Measurements from ENCODE around the gene PRELID3B. TPM values are rescaled to one million over a fixed set of nuclear protein-coding genes. Genes with fewer than 3 reads are reported as not detected.

PRELID3B gene
- total RNA-seq, 1 donor from 2014 or later: 47.2 TPM

GRCh38 chr20:59063358-59064213 is 21.0 kb upstream of the PRELID3B start:
- ATAC-seq (peak; percentile 37), DNase-seq (no peak)
- Histone ChIP-seq H3K36me3 (no peaks in the 10 kb centered on the region), H3K4me1 (no peaks in the 10 kb centered on the region), H3K27me3 (no peaks in the 10 kb centered on the region), H3K4me3 (no peak overlapping the region), H3K27ac (no peak overlapping the region), H3K9me3 (no peaks in the 10 kb centered on the region)
- TF ChIP-seq, protein P1, sequence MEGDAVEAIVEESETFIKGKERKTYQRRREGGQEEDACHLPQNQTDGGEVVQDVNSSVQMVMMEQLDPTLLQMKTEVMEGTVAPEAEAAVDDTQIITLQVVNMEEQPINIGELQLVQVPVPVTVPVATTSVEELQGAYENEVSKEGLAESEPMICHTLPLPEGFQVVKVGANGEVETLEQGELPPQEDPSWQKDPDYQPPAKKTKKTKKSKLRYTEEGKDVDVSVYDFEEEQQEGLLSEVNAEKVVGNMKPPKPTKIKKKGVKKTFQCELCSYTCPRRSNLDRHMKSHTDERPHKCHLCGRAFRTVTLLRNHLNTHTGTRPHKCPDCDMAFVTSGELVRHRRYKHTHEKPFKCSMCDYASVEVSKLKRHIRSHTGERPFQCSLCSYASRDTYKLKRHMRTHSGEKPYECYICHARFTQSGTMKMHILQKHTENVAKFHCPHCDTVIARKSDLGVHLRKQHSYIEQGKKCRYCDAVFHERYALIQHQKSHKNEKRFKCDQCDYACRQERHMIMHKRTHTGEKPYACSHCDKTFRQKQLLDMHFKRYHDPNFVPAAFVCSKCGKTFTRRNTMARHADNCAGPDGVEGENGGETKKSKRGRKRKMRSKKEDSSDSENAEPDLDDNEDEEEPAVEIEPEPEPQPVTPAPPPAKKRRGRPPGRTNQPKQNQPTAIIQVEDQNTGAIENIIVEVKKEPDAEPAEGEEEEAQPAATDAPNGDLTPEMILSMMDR (IDR thresholded peaks at IDR 0.05): no peak
- intact Hi-C loops (cut with DNase I): no loop called here

- no peak overlapping the region for H3K27ac ChIP-seq
Observed at GRCh38 chr20:59062081-59062480, 19.5 kb upstream of the PRELID3B start.

GRCh38 chr20:59055302-59055701 is 12.7 kb upstream of the PRELID3B start:
- Histone ChIP-seq H3K27ac (no peak overlapping the region), H3K4me3 (no peak overlapping the region), H3K9me3 (no peaks in the 10 kb centered on the region), H3K27me3 (no peaks in the 10 kb centered on the region), H3K36me3 (no peaks in the 10 kb centered on the region), H3K4me1 (no peaks in the 10 kb centered on the region)
- ATAC-seq (peak; percentile 43), DNase-seq (no peak)
- TF ChIP-seq, protein P1 (IDR thresholded peaks at IDR 0.05): peak; percentile 49
- intact Hi-C loops (cut with DNase I): no loop called here

More at GRCh38 chr20:59062081-59062480, 19.5 kb upstream of the PRELID3B start:
- ATAC-seq (no peak), DNase-seq (no peak)
- H3K9me3 ChIP-seq: no peaks in the 10 kb centered on the region
- H3K27me3 ChIP-seq: no peaks in the 10 kb centered on the region
- no peak overlapping the region for H3K4me3 ChIP-seq
- no peaks in the 10 kb centered on the region for H3K4me1 ChIP-seq
- intact Hi-C loops (cut with DNase I): no loop called here
- TF ChIP-seq, protein P1 (IDR thresholded peaks at IDR 0.05): no peak
- no peaks in the 10 kb centered on the region for H3K36me3 ChIP-seq

- Histone ChIP-seq H3K27ac (no peak overlapping the region), H3K27me3 (no peaks in the 10 kb centered on the region), H3K4me3 (no peak overlapping the region), H3K9me3 (no peaks in the 10 kb centered on the region), H3K36me3 (no peaks in the 10 kb centered on the region), H3K4me1 (no peaks in the 10 kb centered on the region)
- ATAC-seq (no peak), DNase-seq (no peak)
- TF ChIP-seq, protein P1 (IDR thresholded peaks at IDR 0.05): no peak
- intact Hi-C loops (cut with DNase I): no loop called here
Observed at GRCh38 chr20:59051666-59052185, 9.1 kb upstream of the PRELID3B start.

- H3K27ac ChIP-seq: no peak overlapping the region
- DNase-seq (no peak), ATAC-seq (no peak)
- no peaks in the 10 kb centered on the region for H3K9me3 ChIP-seq
- TF ChIP-seq, protein P1 (IDR thresholded peaks at IDR 0.05): no peak
- H3K36me3 ChIP-seq: no peaks in the 10 kb centered on the region
- H3K4me3 ChIP-seq: no peak overlapping the region
- no peaks in the 10 kb centered on the region for H3K4me1 ChIP-seq
- intact Hi-C loops (cut with DNase I): no loop called here
- H3K27me3 ChIP-seq: no peaks in the 10 kb centered on the region
Observed at GRCh38 chr20:59050437-59050836, 7.9 kb upstream of the PRELID3B start.
